ENCODE results near the gene EFHC2.

- TF ChIP-seq, protein P1, sequence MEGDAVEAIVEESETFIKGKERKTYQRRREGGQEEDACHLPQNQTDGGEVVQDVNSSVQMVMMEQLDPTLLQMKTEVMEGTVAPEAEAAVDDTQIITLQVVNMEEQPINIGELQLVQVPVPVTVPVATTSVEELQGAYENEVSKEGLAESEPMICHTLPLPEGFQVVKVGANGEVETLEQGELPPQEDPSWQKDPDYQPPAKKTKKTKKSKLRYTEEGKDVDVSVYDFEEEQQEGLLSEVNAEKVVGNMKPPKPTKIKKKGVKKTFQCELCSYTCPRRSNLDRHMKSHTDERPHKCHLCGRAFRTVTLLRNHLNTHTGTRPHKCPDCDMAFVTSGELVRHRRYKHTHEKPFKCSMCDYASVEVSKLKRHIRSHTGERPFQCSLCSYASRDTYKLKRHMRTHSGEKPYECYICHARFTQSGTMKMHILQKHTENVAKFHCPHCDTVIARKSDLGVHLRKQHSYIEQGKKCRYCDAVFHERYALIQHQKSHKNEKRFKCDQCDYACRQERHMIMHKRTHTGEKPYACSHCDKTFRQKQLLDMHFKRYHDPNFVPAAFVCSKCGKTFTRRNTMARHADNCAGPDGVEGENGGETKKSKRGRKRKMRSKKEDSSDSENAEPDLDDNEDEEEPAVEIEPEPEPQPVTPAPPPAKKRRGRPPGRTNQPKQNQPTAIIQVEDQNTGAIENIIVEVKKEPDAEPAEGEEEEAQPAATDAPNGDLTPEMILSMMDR (IDR thresholded peaks at IDR 0.05; ENCODE audit: insufficient read depth, low read depth, low read length): no peak
- TF ChIP-seq EZH2 (IDR thresholded peaks at IDR 0.05; ENCODE audit: insufficient read depth, low read length): no peak
Measured at GRCh38 chrX:44216171-44216570, 127.3 kb downstream of the EFHC2 start.

All from astrocyte (in vitro differentiated cells and primary cell).